Nephron progenitor cell (in vitro differentiated cells): ENCODE measurements around the gene AP3D1.

Experiments used
- DNase-seq: peaks from one replicate; pipeline ENCODE4 v3.0.0; 2021
- H3K27ac Mint-ChIP-seq: 2 replicates; pipeline ENCODE4 v1.8.0; 2021; ENCODE audit warnings: mild to moderate bottlenecking, moderate library complexity, mixed read lengths
- H3K27me3 Mint-ChIP-seq: 2 replicates; pipeline ENCODE4 v1.8.0; 2021; ENCODE audit warnings: mild to moderate bottlenecking, low read depth, mixed read lengths; ENCODE audit not compliant: poor library complexity
- H3K36me3 Mint-ChIP-seq: 2 replicates; pipeline ENCODE4 v1.8.0; 2021; ENCODE audit warnings: low read depth, mixed read lengths
- H3K4me1 Mint-ChIP-seq: 2 replicates; pipeline ENCODE4 v1.8.0; 2021; ENCODE audit warnings: mixed read lengths
- H3K4me3 Mint-ChIP-seq: 2 replicates; pipeline ENCODE4 v1.8.0; 2021; ENCODE audit warnings: mild to moderate bottlenecking, moderate library complexity, mixed read lengths
- H3K9me3 Mint-ChIP-seq: 2 replicates; pipeline ENCODE4 v1.8.0; 2021; ENCODE audit warnings: mild to moderate bottlenecking, moderate library complexity, mixed read lengths
- CTCF ChIP-seq: fragments of 200-600 bp; sonication (generic); IDR thresholded peaks from 2 replicates; pipeline ENCODE4 v1.5.0; 2021; ENCODE audit warnings: antibody characterized with exemption

The AP3D1 gene

GRCh38 chr19:2167896-2168618 lies 16.7 kb upstream of the AP3D1 start:
- peaks cover 3% of the 10 kb centered on the region for H3K27me3 Mint-ChIP-seq
- no peak for DNase-seq
- H3K9me3 Mint-ChIP-seq, result no peaks in the 10 kb centered on the region
- H3K4me1 Mint-ChIP-seq, result peaks cover 75% of the 10 kb centered on the region
- H3K27ac Mint-ChIP-seq, result peak overlapping the region; percentile 95
- H3K36me3 Mint-ChIP-seq, result no peaks in the 10 kb centered on the region
- no peak for TF ChIP-seq CTCF
- H3K4me3 Mint-ChIP-seq, result peak overlapping the region; percentile 62

GRCh38 chr19:2166741-2167738 lies 15.7 kb upstream of the AP3D1 start:
- Mint-ChIP-seq H3K36me3 (no peaks in the 10 kb centered on the region), H3K4me1 (peaks cover 65% of the 10 kb centered on the region), H3K9me3 (no peaks in the 10 kb centered on the region), H3K27ac (peak overlapping the region; percentile 32), H3K4me3 (peak overlapping the region; percentile 47), H3K27me3 (peaks cover 3% of the 10 kb centered on the region)
- TF ChIP-seq CTCF, result no peak
- DNase-seq, result no peak

- H3K27me3 Mint-ChIP-seq, result no peaks in the 10 kb centered on the region
- no peaks in the 10 kb centered on the region for H3K36me3 Mint-ChIP-seq
- H3K4me3 Mint-ChIP-seq, result peak overlapping the region; percentile 98
- peaks cover 38% of the 10 kb centered on the region for H3K4me1 Mint-ChIP-seq
- no peak for DNase-seq
- peak overlapping the region; percentile 97 for H3K27ac Mint-ChIP-seq
- no peaks in the 10 kb centered on the region for H3K9me3 Mint-ChIP-seq
- TF ChIP-seq CTCF, result no peak
Measured at GRCh38 chr19:2164020-2164998, 12.9 kb upstream of the AP3D1 start.

- no peak overlapping the region for H3K27ac Mint-ChIP-seq
- no peak for TF ChIP-seq CTCF
- no peak overlapping the region for H3K4me3 Mint-ChIP-seq
- no peaks in the 10 kb centered on the region for H3K9me3 Mint-ChIP-seq
- H3K4me1 Mint-ChIP-seq, result peaks cover 17% of the 10 kb centered on the region
- H3K27me3 Mint-ChIP-seq, result no peaks in the 10 kb centered on the region
- no peaks in the 10 kb centered on the region for H3K36me3 Mint-ChIP-seq
- no peak for DNase-seq
Measured at GRCh38 chr19:2160379-2160778, 9.0 kb upstream of the AP3D1 start.

GRCh38 chr19:2157452-2157851 lies 6.1 kb upstream of the AP3D1 start:
- Mint-ChIP-seq H3K27ac (peak overlapping the region; percentile 60), H3K9me3 (no peaks in the 10 kb centered on the region), H3K4me1 (peaks cover 15% of the 10 kb centered on the region), H3K27me3 (peaks cover 9% of the 10 kb centered on the region), H3K36me3 (no peaks in the 10 kb centered on the region), H3K4me3 (no peak overlapping the region)
- DNase-seq, result no peak
- no peak for TF ChIP-seq CTCF
